ENCODE data around the gene PODN. TPM values are rescaled to one million over a fixed set of nuclear protein-coding genes. Genes with fewer than 3 reads are reported as not detected.

PODN gene
- total RNA-seq, 1 experiment from 2014 or later: 0.23 TPM

DNA sequence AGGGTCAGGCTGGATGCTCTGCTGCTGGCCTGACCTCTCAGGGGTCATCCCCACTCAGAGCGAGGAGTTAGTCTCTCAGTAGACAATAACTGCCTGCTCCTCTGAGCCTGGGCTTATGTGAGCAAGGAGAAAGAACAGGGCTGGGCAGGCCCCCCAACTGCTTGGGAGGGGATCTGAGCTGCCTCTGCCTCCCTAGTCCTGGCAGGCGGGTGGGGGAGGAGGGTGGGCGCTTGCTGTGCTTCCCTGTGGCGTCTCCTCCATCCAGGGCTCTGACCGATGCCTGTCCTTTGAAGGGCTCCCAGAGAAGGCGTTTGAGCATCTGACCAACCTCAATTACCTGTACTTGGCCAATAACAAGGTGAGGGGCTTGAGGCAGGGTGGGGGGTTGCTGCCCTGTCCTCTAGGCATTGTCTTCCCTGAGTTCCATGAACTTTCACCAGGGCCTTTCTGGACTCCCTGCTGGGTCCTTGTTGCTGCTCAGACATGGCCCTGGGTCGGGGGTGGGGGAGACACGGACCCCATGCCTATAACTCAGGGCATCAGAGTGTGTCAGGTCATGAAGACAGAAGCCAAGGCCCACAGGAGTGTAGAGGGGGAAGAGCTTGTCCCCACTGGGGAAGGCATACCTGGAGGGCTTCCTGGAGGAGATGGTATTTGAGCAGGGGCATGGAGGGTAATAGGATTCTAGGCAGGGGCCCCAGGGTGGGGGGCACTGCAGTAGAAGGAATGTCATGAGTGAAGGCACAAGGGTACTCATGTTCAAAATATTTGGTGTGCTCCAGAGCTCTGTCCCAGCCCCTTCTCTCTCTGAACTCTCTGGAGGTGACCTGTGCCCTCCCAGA is 12.5 kb downstream of the PODN start:
- Histone ChIP-seq H3K4me1 (ENCODE audit: control insufficient read depth, insufficient read depth, low read length) (no peaks in the 10 kb centered on the region), H3K27me3 (ENCODE audit: control insufficient read depth, insufficient read depth, low read length) (no peaks in the 10 kb centered on the region), H3K9me3 (ENCODE audit: control insufficient read depth, insufficient read depth, low read depth, low read length) (no peaks in the 10 kb centered on the region), H3K27ac (ENCODE audit: low read length) (no peak overlapping the region), H3K4me3 (ENCODE audit: low read depth in 2 of 2, low read length in 2 of 2) (no peak overlapping the region), H3K36me3 (ENCODE audit: control insufficient read depth, insufficient read depth, low read length) (no peaks in the 10 kb centered on the region)
- no peak for TF ChIP-seq SIN3A (IDR thresholded peaks at IDR 0.05; ENCODE audit: borderline replicate concordance, insufficient read depth, low read depth, low read length)
- no peak for TF ChIP-seq TCF7L2 (IDR thresholded peaks at IDR 0.05; ENCODE audit: low read depth, low read length)
- TF ChIP-seq, protein P1, sequence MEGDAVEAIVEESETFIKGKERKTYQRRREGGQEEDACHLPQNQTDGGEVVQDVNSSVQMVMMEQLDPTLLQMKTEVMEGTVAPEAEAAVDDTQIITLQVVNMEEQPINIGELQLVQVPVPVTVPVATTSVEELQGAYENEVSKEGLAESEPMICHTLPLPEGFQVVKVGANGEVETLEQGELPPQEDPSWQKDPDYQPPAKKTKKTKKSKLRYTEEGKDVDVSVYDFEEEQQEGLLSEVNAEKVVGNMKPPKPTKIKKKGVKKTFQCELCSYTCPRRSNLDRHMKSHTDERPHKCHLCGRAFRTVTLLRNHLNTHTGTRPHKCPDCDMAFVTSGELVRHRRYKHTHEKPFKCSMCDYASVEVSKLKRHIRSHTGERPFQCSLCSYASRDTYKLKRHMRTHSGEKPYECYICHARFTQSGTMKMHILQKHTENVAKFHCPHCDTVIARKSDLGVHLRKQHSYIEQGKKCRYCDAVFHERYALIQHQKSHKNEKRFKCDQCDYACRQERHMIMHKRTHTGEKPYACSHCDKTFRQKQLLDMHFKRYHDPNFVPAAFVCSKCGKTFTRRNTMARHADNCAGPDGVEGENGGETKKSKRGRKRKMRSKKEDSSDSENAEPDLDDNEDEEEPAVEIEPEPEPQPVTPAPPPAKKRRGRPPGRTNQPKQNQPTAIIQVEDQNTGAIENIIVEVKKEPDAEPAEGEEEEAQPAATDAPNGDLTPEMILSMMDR (IDR thresholded peaks at IDR 0.05): no peak
- TF ChIP-seq, protein P2, sequence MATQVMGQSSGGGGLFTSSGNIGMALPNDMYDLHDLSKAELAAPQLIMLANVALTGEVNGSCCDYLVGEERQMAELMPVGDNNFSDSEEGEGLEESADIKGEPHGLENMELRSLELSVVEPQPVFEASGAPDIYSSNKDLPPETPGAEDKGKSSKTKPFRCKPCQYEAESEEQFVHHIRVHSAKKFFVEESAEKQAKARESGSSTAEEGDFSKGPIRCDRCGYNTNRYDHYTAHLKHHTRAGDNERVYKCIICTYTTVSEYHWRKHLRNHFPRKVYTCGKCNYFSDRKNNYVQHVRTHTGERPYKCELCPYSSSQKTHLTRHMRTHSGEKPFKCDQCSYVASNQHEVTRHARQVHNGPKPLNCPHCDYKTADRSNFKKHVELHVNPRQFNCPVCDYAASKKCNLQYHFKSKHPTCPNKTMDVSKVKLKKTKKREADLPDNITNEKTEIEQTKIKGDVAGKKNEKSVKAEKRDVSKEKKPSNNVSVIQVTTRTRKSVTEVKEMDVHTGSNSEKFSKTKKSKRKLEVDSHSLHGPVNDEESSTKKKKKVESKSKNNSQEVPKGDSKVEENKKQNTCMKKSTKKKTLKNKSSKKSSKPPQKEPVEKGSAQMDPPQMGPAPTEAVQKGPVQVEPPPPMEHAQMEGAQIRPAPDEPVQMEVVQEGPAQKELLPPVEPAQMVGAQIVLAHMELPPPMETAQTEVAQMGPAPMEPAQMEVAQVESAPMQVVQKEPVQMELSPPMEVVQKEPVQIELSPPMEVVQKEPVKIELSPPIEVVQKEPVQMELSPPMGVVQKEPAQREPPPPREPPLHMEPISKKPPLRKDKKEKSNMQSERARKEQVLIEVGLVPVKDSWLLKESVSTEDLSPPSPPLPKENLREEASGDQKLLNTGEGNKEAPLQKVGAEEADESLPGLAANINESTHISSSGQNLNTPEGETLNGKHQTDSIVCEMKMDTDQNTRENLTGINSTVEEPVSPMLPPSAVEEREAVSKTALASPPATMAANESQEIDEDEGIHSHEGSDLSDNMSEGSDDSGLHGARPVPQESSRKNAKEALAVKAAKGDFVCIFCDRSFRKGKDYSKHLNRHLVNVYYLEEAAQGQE (IDR thresholded peaks at IDR 0.05; ENCODE audit: insufficient read depth in 1 of 2, low read depth in 2 of 2, low read length in 1 of 2): no peak
- no peak for TF ChIP-seq POLR2AphosphoS5 (IDR thresholded peaks at IDR 0.05; ENCODE audit: low read depth, low read length)
- POLR2A ChIA-PET: interaction anchor here (0.7 kb wide), 1 partner anchor 14 kb away, joined by 3 read pairs; no protein-coding TSS in a partner anchor
- BruUV-seq (replicated peaks): no TSS peak
- CTCF ChIA-PET: no interaction called here
- in situ Hi-C loops (cut with HindIII; ENCODE audit: low pct_unique_long_range_greater_than_20kb, low sequenced_read_pairs): no loop called here
- no peak for ATAC-seq
- intact Hi-C loops (cut with micrococcal nuclease; ENCODE audit: unreplicated experiment): no loop called here
- no peak for DNase-seq (ENCODE audit: low read depth, low spot score)

DNA sequence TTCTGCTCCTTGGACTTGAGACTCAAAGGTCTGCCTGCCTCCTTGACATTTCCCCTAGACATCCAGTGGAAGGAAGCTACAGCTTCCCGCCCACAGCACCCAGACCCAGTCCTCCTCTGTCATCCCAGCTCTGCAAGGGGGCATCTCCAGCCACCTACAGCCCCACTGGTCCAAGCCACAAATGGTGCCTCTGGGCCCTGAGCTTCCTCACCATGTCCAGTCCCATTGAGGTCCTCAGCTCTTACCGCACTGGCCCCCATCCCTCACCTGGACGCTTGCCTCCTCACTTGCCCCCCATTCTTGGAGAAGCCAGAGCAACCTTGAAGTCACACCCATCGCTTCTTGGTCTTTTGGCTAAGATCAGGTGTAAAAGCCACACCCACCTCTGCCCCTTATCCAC is 13.2 kb downstream of the PODN start:
- ATAC-seq (no peak), DNase-seq (ENCODE audit: low read depth, low spot score) (no peak)
- BruUV-seq (replicated peaks): no TSS peak
- TF ChIP-seq TCF7L2 (IDR thresholded peaks at IDR 0.05; ENCODE audit: low read depth, low read length) (no peak), SIN3A (IDR thresholded peaks at IDR 0.05; ENCODE audit: borderline replicate concordance, insufficient read depth, low read depth, low read length) (no peak), POLR2AphosphoS5 (IDR thresholded peaks at IDR 0.05; ENCODE audit: low read depth, low read length) (no peak)
- TF ChIP-seq, protein P1 (IDR thresholded peaks at IDR 0.05): no peak
- TF ChIP-seq, protein P2 (IDR thresholded peaks at IDR 0.05; ENCODE audit: insufficient read depth in 1 of 2, low read depth in 2 of 2, low read length in 1 of 2): no peak
- in situ Hi-C loops (cut with HindIII; ENCODE audit: low pct_unique_long_range_greater_than_20kb, low sequenced_read_pairs): no loop called here
- no peaks in the 10 kb centered on the region for H3K9me3 ChIP-seq (ENCODE audit: control insufficient read depth, insufficient read depth, low read depth, low read length)
- no peaks in the 10 kb centered on the region for H3K4me1 ChIP-seq (ENCODE audit: control insufficient read depth, insufficient read depth, low read length)
- CTCF ChIA-PET: no interaction called here
- intact Hi-C loops (cut with micrococcal nuclease; ENCODE audit: unreplicated experiment): no loop called here
- no peaks in the 10 kb centered on the region for H3K27me3 ChIP-seq (ENCODE audit: control insufficient read depth, insufficient read depth, low read length)
- H3K4me3 ChIP-seq (ENCODE audit: low read depth in 2 of 2, low read length in 2 of 2): no peak overlapping the region
- no peak overlapping the region for H3K27ac ChIP-seq (ENCODE audit: low read length)
- H3K36me3 ChIP-seq (ENCODE audit: control insufficient read depth, insufficient read depth, low read length): no peaks in the 10 kb centered on the region
- POLR2A ChIA-PET: interaction anchor here (0.7 kb wide), 1 partner anchor 13 kb away, joined by 3 read pairs; no protein-coding TSS in a partner anchor

Data from Panc1 (cell line).